HepG2 (cell line): ENCODE measurements around the gene CCDC69. TPM values are rescaled to one million over a fixed set of nuclear protein-coding genes. Genes with fewer than 3 reads are reported as not detected.

Experiments used
- ATAC-seq: fragments of 200-7000 bp; cut with Tn5 transposase; 3 replicates; pipeline ENCODE4 v1.9.1; 2020; ENCODE audit warnings: mild to moderate bottlenecking, moderate library complexity
- BruUV-seq: library from RNA; stranded (reverse); fragments of 400-500 nt; replicated peaks from 2 replicates; lab custom pipeline; 2021; lab: Mats Ljungman, UMichigan
- CTCF ChIA-PET: fragments of 300-600 bp; formaldehyde crosslinking; extraction: SDS; loops from one replicate; lab custom pipeline; 2021; ENCODE audit warnings: low total read pairs, inconsistent platforms, low intra/inter-chr PET ratio; lab: Yijun Ruan, JAX
- POLR2A ChIA-PET: fragments of 350-600 bp; sonication (Branson Sonifier 250); formaldehyde crosslinking; loops from one replicate; lab custom pipeline; 2020; ENCODE audit warnings: antibody characterized with exemption, inconsistent platforms; lab: Yijun Ruan, JAX
- DNase-seq: peaks from one replicate; pipeline ENCODE4 v3.0.0-alpha.2; 2015; ENCODE audit warnings: low spot score
- FAIRE-seq: peaks from 3 replicates; lab custom pipeline; 2011; peaks lifted over from hg19 to GRCh38; lab: Jason Lieb, UNC
- H2AFZ ChIP-seq: one replicate; pipeline ENCODE4 v1.6.1; 2011; ENCODE audit warnings: low read length, inconsistent platforms
- H3K27ac ChIP-seq: fragments of 300-600 bp; 3 replicates; pipeline ENCODE4 v1.8.0; 2011; ENCODE audit warnings: mixed run types, mild to moderate bottlenecking, mixed read lengths, low read length, inconsistent platforms; ENCODE audit not compliant: insufficient read depth; ENCODE audit errors: extremely low read length
- H3K27me3 ChIP-seq, 2 experiments: fragments of 200-600 bp in 1 of 2; 2 replicates in 1 of 2; 3 replicates in 1 of 2; pipeline versions ENCODE4 v1.6.0 to v1.8.0; 2011; ENCODE audit warnings: low read length in 2 of 2, mild to moderate bottlenecking in 2 of 2, moderate library complexity in 2 of 2, inconsistent platforms in 1 of 2; ENCODE audit not compliant: insufficient read depth in 2 of 2, control insufficient read depth in 1 of 2
- H3K36me3 ChIP-seq, 2 experiments: fragments of 200-600 bp in 1 of 2; replicated peaks in 1 of 2; 2 replicates in 1 of 2; 3 replicates in 1 of 2; pipeline versions ENCODE4 v1.5.1 to v1.8.0; 2011; ENCODE audit warnings: low read length in 2 of 2, inconsistent platforms in 1 of 2; ENCODE audit not compliant: insufficient read depth in 2 of 2, control insufficient read depth in 1 of 2
- H3K4me1 ChIP-seq: 2 replicates; pipeline ENCODE4 v1.5.1; 2012; ENCODE audit warnings: low read length, inconsistent platforms; ENCODE audit not compliant: insufficient read depth
- H3K4me2 ChIP-seq: 2 replicates; pipeline ENCODE4 v1.6.0; 2011; ENCODE audit warnings: low read depth, low read length, inconsistent platforms
- H3K4me3 ChIP-seq, 3 experiments: fragments of 200-600 bp in 1 of 3; sonication (generic), shearing (Covaris generic) in 1 of 3; replicated peaks in 1 of 3; 2 replicates each; pipeline ENCODE4 v1.5.1; 2011 to 2016; ENCODE audit warnings: low read length in 3 of 3, inconsistent platforms in 2 of 3, low read depth in 2 of 3, mild to moderate bottlenecking in 2 of 3, control low read depth in 1 of 3, mixed read lengths in 1 of 3; ENCODE audit not compliant: insufficient read depth in 1 of 3
- H3K79me2 ChIP-seq: one replicate; pipeline ENCODE4 v1.6.1; 2011; ENCODE audit warnings: low read length, inconsistent platforms; ENCODE audit not compliant: insufficient read depth
- H3K9ac ChIP-seq: 2 replicates; pipeline ENCODE4 v1.6.0; 2011; ENCODE audit warnings: mild to moderate bottlenecking, low read depth, low read length, inconsistent platforms; ENCODE audit not compliant: insufficient read depth
- H3K9me3 ChIP-seq: 2 replicates; pipeline ENCODE4 v1.5.1; 2012; ENCODE audit warnings: mild to moderate bottlenecking, low read length
- H4K20me1 ChIP-seq: 2 replicates; pipeline ENCODE4 v1.6.0; 2011; ENCODE audit warnings: inconsistent platforms, mild to moderate bottlenecking, low read length, moderate library complexity; ENCODE audit not compliant: insufficient read depth
- CBX1 ChIP-seq: IDR thresholded peaks from one replicate; pipeline ENCODE4 v1.6.1; 2016; ENCODE audit warnings: antibody characterized with exemption, low read depth
- CHD4 ChIP-seq: fragments of 200-600 bp; sonication (generic); IDR thresholded peaks from 2 replicates; pipeline ENCODE4 v1.7.0; 2017; ENCODE audit warnings: mild to moderate bottlenecking, low read length, borderline replicate concordance
- HES4 ChIP-seq: sonication (generic); formaldehyde crosslinking; IDR thresholded peaks from 2 replicates; pipeline ENCODE4 v1.9.0; 2021; ENCODE audit warnings: mild to moderate bottlenecking, missing genetic modification reagents, borderline replicate concordance
- HNF1B ChIP-seq: sonication (generic); formaldehyde crosslinking; IDR thresholded peaks from 2 replicates; pipeline ENCODE4 v1.5.1; 2020; ENCODE audit warnings: mild to moderate bottlenecking, moderate library complexity, missing genetic modification reagents
- HOXD1 ChIP-seq: sonication (generic); formaldehyde crosslinking; IDR thresholded peaks from 2 replicates; pipeline ENCODE4 v1.5.0; 2020; ENCODE audit warnings: missing genetic modification reagents
- KDM4B ChIP-seq: sonication (generic); formaldehyde crosslinking; IDR thresholded peaks from 2 replicates; pipeline ENCODE4 v1.4.0; 2020; ENCODE audit warnings: missing genetic modification reagents
- KDM5B ChIP-seq: sonication (generic); formaldehyde crosslinking; IDR thresholded peaks from 2 replicates; pipeline ENCODE4 v1.4.0; 2020; ENCODE audit warnings: missing genetic modification reagents, mild to moderate bottlenecking, borderline replicate concordance
- MBNL3 ChIP-seq: fragments of 250-450 bp; sonication (Bioruptor Pico); conservative IDR thresholded peaks from 2 replicates; pipeline ENCODE4 v1.8.0; 2022; ENCODE audit warnings: mild to moderate bottlenecking, inconsistent platforms
- SSRP1 ChIP-seq: IDR thresholded peaks from 2 replicates; pipeline ENCODE4 v1.6.1; 2016; ENCODE audit warnings: control low read depth
- TCF7 ChIP-seq: sonication (generic); IDR thresholded peaks from 2 replicates; pipeline ENCODE4 v1.6.1; 2016; ENCODE audit warnings: antibody characterized with exemption, low read depth
- TOPORS ChIP-seq: sonication (generic); formaldehyde crosslinking; IDR thresholded peaks from 2 replicates; pipeline ENCODE4 v1.8.0; 2023; ENCODE audit warnings: mild to moderate bottlenecking, missing genetic modification reagents
- ZKSCAN8 ChIP-seq: IDR thresholded peaks from 2 replicates; pipeline ENCODE4 v1.6.1; 2016; ENCODE audit warnings: borderline replicate concordance, missing genetic modification reagents, missing compliant biosample characterization
- ZNF224 ChIP-seq: sonication (generic); formaldehyde crosslinking; IDR thresholded peaks from 2 replicates; pipeline ENCODE4 v1.5.0; 2020; ENCODE audit warnings: mild to moderate bottlenecking, missing genetic modification reagents
- ZNF3 ChIP-seq: IDR thresholded peaks from 2 replicates; pipeline ENCODE4 v1.7.0; 2017; ENCODE audit warnings: inconsistent platforms
- ZNF431 ChIP-seq: sonication (generic); formaldehyde crosslinking; IDR thresholded peaks from 2 replicates; pipeline ENCODE4 v1.9.0; 2022; ENCODE audit warnings: missing genetic modification reagents, low read depth, mild to moderate bottlenecking, borderline replicate concordance
- WGBS: methylation state at CpG from one replicate; pipeline ENCODE4 v1.1.6; 2017; ENCODE audit warnings: low lambda C conversion rate; 5-methylcytosine and 5-hydroxymethylcytosine counted together
- in situ Hi-C: cut with HindIII; loops from 2 replicates; pipeline ENCODE4 v1.10.0; 2017; ENCODE audit warnings: low pct_unique_long_range_greater_than_20kb; ENCODE audit not compliant: extremely low pct_ligation_motif_present
- intact Hi-C: fragments of 100-400 bp; cut with micrococcal nuclease; formaldehyde crosslinking; loops from one replicate; pipeline ENCODE4 v1.10.0; 2022; ENCODE audit not compliant: unreplicated experiment
- polyA plus RNA-seq, 8 experiments: library from polyadenylated mRNA; depleted of rRNA in 3 of 8; stranded (reverse) in 7 of 8; unstranded in 1 of 8; fragments of >200 nt; fragmentation: Illumina TruSeq in 4 of 8; extraction: Trizol in 4 of 8; gene quantifications; 2 replicates each; pipeline versions ENCODE4 v1.2.1 to v1.2.3, GENCODE V29; 2011 to 2016; ENCODE audit warnings: low read depth in 4 of 8, missing spikeins in 1 of 8, mixed read lengths in 1 of 8; ENCODE audit not compliant: insufficient read depth in 1 of 8
- total RNA-seq, 5 experiments: library from RNA; depleted of rRNA; stranded (reverse); fragments of >200 nt; fragmentation: Illumina TruSeq; extraction: Trizol; gene quantifications; 2 replicates each; pipeline ENCODE4 v1.2.3, GENCODE V29; 2016; ENCODE audit warnings: low read depth in 1 of 5
- TF ChIP-seq, protein P1 (sequence below): sonication (generic); formaldehyde crosslinking; IDR thresholded peaks from 2 replicates; pipeline ENCODE4 v1.8.1; 2023; ENCODE audit warnings: mild to moderate bottlenecking, moderate library complexity, missing genetic modification reagents
- TF ChIP-seq, protein P2 (sequence below): sonication (generic); formaldehyde crosslinking; IDR thresholded peaks from 2 replicates; pipeline ENCODE4 v1.5.0; 2020; ENCODE audit warnings: missing genetic modification reagents
- TF ChIP-seq, protein P3 (sequence below): sonication (generic); formaldehyde crosslinking; IDR thresholded peaks from 2 replicates; pipeline ENCODE4 v1.4.0; 2020; ENCODE audit warnings: missing genetic modification reagents, mild to moderate bottlenecking, borderline replicate concordance

The CCDC69 gene
- total and polyA plus RNA-seq, 2 of the 13 experiments (the other 11 are each of a cell fraction or from before 2014, with no cell fraction given), result 12.2 to 45.2 TPM

GRCh38 chr5:151182976-151183375 is 40.9 kb downstream of the CCDC69 start:
- DNase-seq, result no peak
- Histone ChIP-seq H3K27me3 (no peaks in the 10 kb centered on the region), H3K9ac (no peak overlapping the region), H3K4me2 (no peak overlapping the region), H3K79me2 (no peaks in the 10 kb centered on the region), H3K27ac (no peak overlapping the region), H2AFZ (no peak overlapping the region), H3K4me1 (no peaks in the 10 kb centered on the region), H3K36me3 (peaks cover 0 to 7% of the 10 kb centered on the region in 2 experiments; a peak in 1 of 5 replicates), H4K20me1 (no peaks in the 10 kb centered on the region; the same call in 1 of the 2 replicates), H3K9me3 (no peaks in the 10 kb centered on the region), H3K4me3 (no peak overlapping the region)
- FAIRE-seq, result no peak
- WGBS, result 88% methylated on average over 7 of the region's 8 CpGs
- ChIA-PET CTCF (no interaction called here), POLR2A (no interaction called here)
- intact Hi-C loops, result no loop called here
- no peak for ATAC-seq
- in situ Hi-C loops, result no loop called here
- BruUV-seq, result no TSS peak
- no peak for TF ChIP-seq HOXD1 (CRISPR knock-in tag)
- TF ChIP-seq KDM5B (CRISPR knock-in tag), result no peak
- TF ChIP-seq, protein P1, sequence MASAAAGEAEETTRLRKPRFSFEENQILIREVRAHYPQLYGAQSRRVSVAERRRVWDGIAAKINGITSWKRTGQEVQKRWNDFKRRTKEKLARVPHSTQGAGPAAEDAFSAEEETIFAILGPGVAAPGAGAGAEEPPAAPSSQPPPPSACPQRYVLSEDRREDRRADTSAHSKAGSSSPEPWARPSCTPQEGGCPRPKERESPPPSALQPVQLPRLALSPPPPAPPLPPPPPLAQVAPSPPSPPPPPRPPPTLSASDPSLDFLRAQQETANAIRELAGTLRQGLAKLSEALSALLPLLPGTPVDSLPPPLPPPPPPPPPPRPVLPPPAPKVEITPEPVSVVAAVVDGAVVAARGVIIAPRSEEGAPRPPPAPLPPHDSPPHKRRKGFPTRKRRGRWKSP (CRISPR knock-in tag), result no peak
- no peak for TF ChIP-seq ZNF3 (CRISPR knock-in tag)
- TF ChIP-seq CHD4, result no peak
- TF ChIP-seq, protein P2, sequence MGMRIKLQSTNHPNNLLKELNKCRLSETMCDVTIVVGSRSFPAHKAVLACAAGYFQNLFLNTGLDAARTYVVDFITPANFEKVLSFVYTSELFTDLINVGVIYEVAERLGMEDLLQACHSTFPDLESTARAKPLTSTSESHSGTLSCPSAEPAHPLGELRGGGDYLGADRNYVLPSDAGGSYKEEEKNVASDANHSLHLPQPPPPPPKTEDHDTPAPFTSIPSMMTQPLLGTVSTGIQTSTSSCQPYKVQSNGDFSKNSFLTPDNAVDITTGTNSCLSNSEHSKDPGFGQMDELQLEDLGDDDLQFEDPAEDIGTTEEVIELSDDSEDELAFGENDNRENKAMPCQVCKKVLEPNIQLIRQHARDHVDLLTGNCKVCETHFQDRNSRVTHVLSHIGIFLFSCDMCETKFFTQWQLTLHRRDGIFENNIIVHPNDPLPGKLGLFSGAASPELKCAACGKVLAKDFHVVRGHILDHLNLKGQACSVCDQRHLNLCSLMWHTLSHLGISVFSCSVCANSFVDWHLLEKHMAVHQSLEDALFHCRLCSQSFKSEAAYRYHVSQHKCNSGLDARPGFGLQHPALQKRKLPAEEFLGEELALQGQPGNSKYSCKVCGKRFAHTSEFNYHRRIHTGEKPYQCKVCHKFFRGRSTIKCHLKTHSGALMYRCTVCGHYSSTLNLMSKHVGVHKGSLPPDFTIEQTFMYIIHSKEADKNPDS (CRISPR knock-in tag), result no peak
- no peak for TF ChIP-seq ZNF224 (CRISPR knock-in tag)
- TF ChIP-seq, protein P3, sequence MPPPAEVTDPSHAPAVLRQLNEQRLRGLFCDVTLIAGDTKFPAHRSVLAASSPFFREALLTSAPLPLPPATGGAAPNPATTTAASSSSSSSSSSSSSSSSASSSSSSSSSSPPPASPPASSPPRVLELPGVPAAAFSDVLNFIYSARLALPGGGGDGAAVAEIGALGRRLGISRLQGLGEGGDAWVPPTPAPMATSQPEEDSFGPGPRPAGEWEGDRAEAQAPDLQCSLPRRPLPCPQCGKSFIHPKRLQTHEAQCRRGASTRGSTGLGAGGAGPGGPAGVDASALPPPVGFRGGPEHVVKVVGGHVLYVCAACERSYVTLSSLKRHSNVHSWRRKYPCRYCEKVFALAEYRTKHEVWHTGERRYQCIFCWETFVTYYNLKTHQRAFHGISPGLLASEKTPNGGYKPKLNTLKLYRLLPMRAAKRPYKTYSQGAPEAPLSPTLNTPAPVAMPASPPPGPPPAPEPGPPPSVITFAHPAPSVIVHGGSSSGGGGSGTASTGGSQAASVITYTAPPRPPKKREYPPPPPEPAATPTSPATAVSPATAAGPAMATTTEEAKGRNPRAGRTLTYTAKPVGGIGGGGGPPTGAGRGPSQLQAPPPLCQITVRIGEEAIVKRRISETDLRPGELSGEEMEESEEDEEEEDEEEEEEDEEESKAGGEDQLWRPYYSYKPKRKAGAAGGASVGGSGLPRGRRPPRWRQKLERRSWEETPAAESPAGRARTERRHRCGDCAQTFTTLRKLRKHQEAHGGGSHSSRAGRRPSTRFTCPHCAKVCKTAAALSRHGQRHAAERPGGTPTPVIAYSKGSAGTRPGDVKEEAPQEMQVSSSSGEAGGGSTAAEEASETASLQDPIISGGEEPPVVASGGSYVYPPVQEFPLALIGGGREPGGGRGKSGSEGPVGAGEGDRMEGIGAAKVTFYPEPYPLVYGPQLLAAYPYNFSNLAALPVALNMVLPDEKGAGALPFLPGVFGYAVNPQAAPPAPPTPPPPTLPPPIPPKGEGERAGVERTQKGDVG, result no peak
- no peak for TF ChIP-seq SSRP1 (CRISPR knock-in tag)
- no peak for TF ChIP-seq HNF1B
- no peak for TF ChIP-seq ZNF431 (CRISPR knock-in tag)
- no peak for TF ChIP-seq KDM4B (CRISPR knock-in tag)
- TF ChIP-seq TCF7, result no peak
- no peak for TF ChIP-seq TOPORS (CRISPR knock-in tag)
- no peak for TF ChIP-seq ZKSCAN8 (CRISPR knock-in tag)
- TF ChIP-seq CBX1, result no peak
- TF ChIP-seq MBNL3, result no peak
- TF ChIP-seq HES4 (CRISPR knock-in tag), result no peak
